HG02943 (cell line): ENCODE results near the gene MIS12.

ENCODE experiments used
- ATAC-seq: cut with Tn5 transposase; IDR thresholded peaks from one replicate; pipeline ENCODE4 v1.9.1; 2021; ENCODE audit warnings: mild to moderate bottlenecking, low read depth, moderate library complexity; ENCODE audit not compliant: unreplicated experiment

Gene MIS12

DNA sequence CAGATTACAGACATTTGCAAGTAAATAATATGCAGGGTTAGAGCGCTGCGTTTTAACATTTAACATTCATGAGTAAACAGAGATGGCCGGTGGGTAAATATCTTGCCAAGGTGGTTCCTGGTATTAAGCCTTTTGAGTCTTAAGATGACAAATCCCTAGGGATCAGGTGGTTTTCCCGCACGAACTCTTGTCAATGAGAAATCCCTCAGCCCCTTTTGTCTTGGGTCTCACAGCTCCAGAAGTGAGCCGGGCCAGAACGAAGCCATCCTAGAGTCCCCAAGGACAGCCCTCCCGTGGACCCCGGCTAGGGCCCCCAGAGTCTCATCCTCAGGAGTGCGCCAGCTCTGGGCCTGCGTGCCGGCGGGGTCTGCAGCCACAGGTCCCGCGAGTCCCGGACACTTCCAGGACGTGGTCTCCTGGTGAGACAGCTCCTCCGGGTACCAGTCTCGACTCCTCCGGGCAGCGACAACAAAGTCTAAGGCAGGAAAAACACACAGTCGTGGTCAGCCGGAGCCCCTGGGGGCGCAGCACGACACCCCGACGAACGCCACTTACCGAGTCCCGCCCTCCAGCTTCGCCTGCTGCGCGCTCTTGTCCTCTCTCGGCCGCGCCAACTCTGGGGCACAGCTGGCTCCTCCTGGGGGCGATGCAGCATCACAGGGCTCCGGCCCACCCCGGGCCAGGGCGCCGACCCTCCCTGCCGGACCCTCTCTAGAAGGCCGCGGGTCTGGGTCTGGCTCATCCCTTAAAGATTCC, 13.3 kb downstream of the MIS12 start:
- no peak for ATAC-seq

DNA sequence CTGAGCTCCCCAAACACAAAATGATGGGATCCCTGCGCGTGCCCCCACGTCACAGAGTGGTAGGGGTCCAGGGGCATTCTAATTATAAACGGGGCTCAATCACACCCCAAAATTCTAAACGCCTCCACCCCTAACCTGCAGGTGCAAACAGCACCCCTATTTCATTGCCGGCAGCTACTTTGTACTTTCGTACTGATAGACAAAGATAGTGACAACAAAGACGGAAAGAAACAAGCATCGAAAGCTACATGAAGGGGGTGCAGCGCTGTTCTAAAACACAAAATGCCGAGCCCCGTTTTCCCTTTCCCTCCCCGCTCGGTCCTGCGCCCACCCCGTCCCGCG, 13.9 kb downstream of the MIS12 start:
- ATAC-seq: no peak

DNA sequence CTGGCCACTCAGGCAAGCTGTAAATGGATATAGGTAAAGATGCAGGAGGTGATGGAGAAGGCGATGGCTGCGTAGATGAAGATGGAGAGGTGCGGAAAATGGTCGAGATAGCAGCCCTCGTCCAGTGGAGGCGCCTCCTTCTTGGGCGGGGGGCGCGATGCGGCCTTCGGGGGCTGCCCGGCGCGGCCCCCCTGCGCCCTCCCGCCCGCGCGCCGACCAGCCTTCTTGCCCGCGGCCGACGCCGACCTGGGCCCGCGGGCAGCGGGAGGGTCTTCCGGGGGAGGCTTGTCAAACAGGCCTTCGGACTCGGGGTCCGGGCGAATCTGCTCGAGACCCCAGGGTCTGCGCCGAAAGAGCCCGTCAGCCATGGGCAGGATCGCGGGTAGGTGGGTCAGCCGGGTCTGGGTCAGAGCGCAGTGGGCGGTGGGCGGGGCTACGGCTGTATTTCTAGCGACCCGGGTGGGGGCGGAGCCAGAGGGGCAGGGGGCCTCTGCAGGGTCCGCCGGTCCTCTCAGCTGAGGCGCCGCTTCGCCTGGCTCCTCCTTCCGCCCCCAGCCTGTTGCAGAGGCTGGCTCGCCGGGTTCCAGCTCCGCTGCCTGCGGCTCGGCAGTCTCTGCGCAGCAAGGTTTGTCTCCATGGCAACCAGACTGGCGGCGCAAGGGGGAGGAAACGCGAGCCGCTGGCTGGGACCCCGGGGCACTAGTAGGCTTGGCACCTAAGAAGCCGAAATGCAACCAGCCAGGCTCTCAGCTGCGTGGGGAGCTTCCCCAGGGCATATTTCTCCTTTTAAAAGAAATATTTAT, 14.4 kb downstream of the MIS12 start:
- ATAC-seq: no peak

DNA sequence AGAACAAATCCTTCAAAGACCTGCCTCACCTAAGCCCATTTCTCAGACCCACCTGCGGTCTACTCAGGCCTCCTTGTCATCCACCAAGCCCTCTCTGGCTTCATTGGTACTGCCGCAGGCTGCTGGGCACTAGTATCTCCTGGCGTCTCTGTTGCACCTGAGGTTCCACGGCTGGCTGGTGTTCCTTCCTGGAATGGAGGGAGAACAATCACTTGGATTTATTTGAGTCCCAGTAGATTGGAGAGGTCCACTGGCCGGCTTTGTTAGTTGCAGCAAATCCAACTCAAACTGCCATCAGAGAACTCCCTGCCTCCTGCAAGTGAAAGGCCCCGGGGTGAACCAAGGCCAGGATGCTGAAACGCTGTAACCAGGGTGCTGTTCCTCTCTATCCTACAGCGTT, 15.3 kb downstream of the MIS12 start:
- no peak for ATAC-seq

DNA sequence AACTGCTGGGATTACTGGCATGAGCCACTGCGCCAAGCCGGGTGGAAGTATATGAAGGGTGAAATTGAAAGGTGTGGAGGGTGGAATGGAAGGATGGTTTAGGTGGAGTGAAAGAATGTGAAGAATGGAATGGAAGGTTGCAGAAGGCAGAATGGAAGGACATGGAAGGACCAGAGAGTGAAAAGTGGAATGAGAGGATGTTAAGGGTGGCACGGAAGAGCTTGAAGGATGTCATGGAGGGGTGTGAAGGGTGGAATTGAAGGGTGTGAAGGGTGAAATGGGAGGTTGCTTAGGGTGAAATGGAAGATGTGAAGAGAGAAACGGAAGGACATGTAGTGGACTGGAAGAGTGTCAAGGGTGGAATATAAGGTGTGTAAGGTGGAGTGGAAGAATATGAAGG, 16.2 kb downstream of the MIS12 start:
- ATAC-seq: no peak

DNA sequence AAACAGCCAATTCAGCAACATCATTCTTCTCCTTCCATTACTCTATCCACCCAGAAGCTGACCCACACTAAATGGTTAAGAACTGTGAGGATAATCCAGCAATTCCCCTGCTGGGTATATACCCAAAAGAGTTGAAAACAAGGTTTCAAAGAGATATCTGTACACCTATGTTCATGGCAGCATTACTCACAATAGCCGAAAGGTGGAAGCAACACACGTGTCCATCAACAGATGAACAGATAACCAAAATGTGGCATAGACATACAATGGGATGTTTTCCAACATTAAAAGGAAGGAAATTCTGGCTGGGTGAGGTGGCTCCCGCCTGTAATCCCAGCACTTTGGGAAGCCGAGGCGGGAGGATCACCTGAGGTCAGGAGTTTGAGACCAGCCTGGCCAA, 19.9 kb downstream of the MIS12 start:
- ATAC-seq: no peak

DNA sequence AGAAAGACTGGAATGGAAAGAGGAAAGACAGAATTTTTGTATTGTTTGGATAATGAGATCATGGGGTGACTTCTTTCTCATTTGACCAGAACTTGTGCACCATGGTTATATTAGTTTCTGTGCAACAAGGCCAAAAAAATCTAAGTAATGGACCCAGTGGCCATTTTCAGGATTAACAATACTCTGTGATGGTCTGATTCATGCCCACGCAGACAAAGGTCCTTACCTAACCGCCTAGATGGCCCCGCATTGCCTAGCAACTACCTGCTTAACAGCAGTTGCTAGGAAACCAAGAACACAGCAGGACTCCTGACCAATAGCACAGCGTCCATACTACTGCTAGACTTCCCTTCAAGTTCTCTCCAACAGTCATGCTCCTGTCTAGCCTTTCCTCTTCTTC, 22.4 kb downstream of the MIS12 start:
- no peak for ATAC-seq

DNA sequence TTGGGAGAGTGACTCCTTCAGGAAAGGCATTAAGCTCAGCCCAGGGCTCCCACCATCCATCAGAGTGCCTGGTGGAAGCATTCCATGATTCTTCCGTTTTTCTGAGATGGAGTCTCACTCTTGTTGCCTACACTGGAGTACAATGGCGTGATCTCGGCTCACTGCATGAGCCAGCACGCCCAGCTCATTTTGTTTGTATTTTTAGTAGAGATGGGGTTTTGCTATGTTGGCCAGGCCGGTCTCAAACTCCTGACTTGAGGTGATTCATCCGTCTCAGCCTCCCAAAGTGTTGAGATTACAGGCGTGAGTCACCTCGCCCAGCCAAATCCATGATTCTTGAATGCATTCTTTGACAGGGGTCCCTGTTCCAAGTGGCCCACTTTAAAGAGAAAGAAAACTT, 23.1 kb downstream of the MIS12 start:
- no peak for ATAC-seq

DNA sequence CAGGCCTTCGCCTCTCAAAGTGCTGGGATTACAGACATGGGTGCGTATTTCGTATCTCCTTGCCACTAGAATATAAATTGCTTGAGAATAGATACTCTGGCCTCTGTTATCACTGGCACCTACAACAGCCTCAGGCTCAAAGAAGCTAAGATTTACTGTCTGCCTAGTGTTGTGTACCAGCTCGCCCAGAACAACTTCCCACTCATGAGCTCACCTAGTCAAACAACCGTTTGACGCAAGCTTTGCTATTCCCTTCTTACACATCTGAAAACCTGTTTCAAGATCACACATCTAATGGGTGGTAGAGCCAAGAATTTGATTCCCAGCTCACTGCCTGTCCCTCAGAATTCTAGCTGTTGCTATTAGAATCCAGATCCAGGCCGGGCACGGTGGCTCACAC, 24.4 kb downstream of the MIS12 start:
- no peak for ATAC-seq

DNA sequence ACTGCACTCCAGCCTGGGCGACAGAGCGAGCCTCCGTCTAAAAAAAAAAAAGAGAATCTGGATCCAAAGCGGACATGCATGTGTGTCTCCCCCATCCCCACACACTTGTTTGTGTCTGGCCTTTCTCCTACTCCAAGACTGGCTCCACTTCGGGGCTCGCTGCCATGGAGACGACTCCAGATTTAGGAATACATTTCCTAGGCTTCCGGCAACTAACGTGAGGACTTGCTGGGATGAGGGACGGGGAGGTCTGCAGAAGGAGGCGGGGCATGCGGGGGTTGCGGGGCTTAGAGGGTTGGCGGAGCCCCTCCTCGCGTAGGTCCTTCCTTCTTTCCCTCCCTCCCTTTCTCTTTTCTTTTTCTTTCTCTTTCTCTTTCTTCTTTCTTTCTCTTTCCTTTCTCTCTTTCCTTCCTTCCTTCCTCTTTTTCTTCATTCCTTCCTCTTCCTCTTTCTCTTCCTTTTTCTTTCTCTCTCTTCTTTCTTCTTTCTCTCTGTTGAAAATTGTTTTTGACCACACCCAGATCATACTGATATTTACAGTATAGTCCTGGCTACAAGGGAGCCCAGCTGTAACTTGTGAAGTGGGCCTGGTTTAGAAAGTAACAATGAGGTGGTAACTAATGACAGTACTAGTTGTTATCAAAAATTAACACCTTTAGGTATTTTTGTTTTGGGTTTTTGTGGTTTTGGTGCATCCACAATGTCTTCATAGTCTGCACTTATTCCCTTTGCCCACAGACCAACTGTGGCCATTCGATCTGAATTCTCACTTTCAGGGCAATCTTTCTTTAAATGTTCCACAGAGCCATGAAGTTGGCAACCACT, 25.2 kb downstream of the MIS12 start:
- no peak for ATAC-seq

DNA sequence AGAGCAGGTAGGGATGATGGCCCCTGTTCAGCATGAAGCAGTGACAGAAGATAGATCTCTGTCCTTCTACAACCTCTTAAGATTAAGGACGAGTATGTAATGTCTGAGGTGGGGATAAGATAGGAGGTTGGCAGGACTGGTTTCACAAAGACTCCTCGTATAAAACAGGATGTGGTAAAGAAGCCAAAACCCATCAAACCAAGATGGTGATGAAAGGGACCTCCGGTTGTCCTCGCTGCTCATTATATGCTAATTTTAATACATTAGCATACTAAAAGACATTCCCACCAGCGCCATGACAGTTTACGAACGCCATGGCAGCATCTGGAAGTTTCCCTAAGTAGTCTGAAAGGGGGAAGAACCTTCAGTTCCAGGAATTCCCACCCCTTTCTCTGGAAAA, 27.3 kb downstream of the MIS12 start:
- ATAC-seq: no peak

DNA sequence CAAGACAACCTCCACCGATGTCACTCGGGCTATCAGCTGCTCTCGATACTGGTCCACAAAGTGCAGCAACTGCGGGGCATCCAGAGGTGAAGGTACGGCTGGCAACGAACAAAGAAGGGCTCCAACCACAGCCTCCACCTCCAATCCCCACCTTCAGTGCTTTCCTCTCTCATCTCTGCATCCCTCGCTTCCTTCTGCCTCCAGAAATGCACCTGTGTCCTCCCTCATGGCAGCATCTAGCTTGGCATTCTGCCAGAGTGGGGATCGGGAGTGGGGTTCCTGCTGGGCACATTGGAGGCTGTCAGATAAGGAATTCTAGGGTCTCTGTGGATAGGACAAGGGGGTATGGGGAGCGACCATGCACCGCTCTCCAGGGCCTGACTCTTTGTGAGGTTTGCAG, 28.6 kb downstream of the MIS12 start:
- no peak for ATAC-seq

DNA sequence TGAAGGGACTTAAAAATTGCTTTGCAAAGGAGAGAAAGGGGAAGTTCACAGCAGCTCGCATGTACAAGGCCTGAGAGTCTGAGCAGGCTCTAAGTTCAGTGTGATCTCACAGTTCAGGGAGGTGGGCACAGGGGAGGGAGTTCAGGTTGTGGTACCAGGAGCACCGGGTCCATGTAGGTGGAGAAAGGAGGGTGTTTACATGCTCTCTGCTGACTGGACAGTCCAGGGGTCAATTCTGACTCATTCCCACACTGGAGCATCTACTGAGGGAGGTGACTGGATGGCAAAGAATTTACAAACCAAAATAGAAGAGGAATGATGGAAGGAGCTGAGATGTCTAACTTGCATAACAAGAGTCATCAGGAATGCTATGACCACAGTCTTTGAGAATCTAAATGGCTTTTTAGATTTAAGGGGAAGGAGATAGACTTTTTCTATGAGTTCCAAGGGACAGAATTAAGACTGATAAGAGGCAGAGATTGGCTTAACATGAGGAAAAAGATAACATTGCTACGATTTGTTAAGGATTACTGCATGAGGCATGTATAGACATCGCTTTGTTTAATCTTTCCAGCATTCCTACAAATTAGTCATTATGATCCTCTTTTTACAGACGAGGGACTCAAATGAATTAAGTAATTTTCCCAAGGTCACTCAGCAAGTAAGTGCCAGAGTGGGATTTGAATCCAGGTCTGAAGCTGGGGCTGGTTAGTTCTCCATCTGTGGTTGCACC, 29.9 kb downstream of the MIS12 start:
- no peak for ATAC-seq

DNA sequence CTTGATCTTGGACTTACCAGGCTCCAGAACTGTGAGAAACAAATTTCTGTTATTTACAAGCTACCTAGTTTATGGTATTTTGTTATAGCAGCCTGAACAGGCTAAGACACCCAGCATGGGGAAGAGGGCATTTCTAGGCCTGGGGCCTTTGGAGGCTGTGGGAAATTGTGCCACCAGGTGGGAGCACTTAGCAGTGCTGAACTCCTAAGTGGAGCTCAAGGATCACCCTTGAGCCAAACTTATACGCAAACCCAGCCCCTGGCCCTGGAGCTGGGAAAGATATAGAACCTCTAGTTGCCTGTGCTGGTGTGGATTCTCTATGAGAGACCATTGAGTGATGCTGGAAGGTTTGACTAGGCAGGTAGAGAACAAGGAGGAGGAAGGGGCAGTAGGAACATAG, 36.1 kb downstream of the MIS12 start:
- ATAC-seq: no peak

DNA sequence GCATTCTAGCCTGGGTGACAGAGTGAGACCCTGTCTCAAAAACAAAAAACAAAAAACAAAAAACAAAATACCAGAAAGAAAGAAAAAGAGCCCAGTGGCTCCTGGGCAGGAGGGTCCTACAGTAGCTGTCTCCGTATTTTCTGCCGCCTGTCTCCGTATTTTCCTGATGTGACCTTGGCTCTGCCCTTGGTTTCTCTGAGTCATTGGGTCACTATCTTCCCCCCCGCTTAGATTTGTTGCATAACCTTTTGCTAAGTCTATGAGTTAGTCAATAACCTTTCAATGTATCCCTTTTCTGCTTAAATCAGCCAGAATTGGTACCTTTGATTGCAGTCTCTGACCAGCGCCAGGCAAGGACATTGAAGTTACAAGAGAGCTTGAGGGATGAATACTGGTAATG, 36.9 kb downstream of the MIS12 start:
- no peak for ATAC-seq

DNA sequence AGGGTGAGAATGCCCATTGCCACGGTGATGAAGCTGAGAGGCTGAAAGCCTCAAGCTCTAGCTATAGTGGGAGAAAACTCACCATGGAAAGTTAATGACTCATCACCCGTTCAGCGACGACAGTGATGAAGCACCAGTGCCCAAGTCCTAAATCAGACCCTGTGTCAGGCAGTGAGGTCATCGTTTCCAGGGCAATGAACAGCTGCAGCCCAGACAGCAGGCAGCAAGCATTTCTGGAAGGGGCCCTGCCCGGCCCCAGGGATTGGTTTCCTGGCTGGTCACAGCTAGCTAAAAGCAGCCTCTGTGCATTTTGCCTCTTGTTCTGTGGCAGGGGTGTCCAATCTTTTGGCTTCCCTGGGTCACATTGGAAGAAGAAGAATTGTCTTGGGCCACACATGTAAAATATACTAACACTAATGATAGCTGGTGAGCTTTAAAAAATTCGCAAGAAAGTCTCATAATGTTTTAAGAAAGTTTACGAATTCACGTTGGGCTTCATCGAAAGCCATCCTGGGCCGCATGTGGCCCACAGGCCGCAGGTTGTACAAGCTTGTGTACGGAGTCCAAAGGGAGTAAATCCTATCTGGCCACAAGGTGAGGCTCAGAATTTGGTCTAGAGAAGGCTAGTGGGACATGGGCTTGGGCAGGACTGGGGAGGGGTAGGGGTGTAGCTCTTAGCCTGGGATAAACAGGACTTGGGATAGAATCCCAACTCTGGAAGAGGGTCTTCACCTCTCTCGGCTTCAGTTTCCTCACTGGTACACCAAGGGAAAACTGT, 40.6 kb downstream of the MIS12 start:
- no peak for ATAC-seq

DNA sequence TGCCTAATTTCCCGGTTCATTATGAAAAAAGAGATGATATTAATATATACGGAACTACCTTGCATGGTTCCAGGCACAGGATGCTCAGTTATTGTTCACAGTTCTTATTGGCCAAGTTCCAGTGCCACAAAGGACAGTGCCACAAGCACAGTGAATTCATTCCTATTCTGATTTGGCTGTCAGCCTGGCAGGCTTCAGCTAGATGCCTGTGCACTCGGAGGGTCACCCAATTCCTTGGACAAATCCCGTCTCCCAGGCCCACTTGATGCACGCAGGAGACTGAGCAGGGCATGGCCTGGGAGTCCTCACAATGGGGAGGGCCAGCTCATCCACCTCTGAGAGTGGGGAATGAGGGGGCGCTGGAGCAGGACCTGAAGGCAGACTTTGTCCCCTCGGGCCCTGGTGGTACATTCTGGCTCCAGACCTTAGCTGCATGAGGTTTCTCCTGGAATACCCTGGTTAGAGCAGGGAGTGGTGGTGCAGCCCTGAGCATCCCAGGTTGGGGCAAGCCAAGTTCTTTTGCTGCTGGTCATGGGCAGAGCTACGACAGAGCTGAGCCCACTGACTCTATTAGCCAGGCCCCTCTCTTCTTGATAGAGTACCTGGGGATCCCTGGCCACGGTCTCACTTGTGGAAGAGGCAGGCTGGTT, 41.4 kb downstream of the MIS12 start:
- no peak for ATAC-seq

DNA sequence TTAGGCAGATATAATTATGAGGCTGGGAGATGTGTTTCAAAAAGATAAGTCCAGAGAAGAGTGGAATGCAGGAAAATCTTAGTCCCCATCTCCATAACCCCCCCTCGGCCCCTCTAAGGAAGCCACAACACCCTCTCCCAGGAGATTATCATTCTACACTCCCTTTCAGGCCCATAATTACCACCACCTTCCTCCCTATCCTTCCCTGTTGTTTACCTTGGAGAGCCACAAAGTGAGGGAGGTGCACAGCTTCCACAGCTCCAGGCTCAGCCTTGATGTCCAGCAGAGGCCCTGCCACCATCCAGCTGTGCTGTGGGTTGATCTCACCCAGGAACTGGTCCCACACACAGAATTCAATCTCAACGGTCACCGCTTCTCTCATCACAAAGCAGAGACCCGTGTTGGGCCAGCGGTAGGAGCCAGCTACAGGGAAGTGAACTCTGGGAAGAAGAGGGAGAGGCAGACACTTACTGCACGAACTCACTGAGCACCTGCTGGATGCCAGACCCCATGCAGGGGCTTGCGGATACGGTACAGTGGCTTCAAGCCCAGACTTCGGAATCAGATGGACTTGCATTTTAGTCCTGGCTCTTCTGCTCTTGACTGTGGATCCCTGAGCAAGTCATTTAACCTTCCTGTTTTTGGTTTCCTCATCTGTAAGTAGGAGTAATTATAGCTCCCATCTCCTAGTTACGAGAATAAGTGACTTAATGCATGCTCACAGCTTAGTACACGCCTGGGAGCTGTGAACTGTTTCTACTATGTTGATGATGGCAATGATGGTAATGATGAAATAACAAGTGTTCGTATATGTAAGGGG, 44.1 kb downstream of the MIS12 start:
- ATAC-seq: no peak

DNA sequence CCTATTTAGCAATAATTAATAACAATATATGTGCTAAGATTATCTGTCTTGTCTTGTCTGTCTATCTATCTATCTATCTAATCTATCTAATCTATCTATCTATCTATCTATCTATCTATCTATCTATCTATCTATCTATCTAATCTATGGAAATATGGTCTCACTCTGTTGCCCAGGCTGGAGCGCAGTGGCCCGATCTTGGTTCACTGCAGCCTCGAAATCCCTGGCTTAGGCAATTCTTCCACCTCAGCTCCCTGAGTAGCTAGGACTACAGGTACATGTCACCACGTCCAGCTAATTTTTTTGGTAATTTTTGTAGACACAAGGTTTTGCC, 44.7 kb downstream of the MIS12 start:
- ATAC-seq: no peak
